Liver (tissue), 9 donors: ENCODE data around the gene RBM47. TPM values are rescaled to one million over a fixed set of nuclear protein-coding genes. Genes with fewer than 3 reads are reported as not detected.

ENCODE experiments used
- DNase-seq: peaks from one replicate; pipeline ENCODE4 v3.0.0-alpha.2; 2017; ENCODE audit warnings: low spot score
- H3K27ac ChIP-seq, 2 donors: one replicate each; pipeline ENCODE4 v1.7.0; 2013; ENCODE audit warnings: inconsistent platforms in 2 of 2, low read length in 2 of 2, control low read depth in 1 of 2, low read depth in 1 of 2, mild to moderate bottlenecking in 1 of 2
- H3K27me3 ChIP-seq, 4 donors: one replicate each; pipeline versions ENCODE4 v1.6.1 to v1.7.0; 2013; ENCODE audit warnings: low read length in 3 of 4, inconsistent platforms in 1 of 4, mild to moderate bottlenecking in 1 of 4, moderate library complexity in 1 of 4; ENCODE audit not compliant: control insufficient read depth in 4 of 4, insufficient read depth in 4 of 4
- H3K36me3 ChIP-seq, 4 donors: one replicate each; pipeline versions ENCODE4 v1.6.1 to v1.7.0; 2013; ENCODE audit warnings: low read length in 3 of 4, mild to moderate bottlenecking in 3 of 4, low read depth in 1 of 4, moderate library complexity in 1 of 4; ENCODE audit not compliant: control insufficient read depth in 4 of 4, insufficient read depth in 3 of 4
- H3K4me1 ChIP-seq, 4 donors: one replicate each; pipeline versions ENCODE4 v1.6.1 to v1.7.0; 2013; ENCODE audit warnings: low read length in 3 of 4, mild to moderate bottlenecking in 3 of 4, moderate library complexity in 1 of 4; ENCODE audit not compliant: control insufficient read depth in 4 of 4, insufficient read depth in 4 of 4
- H3K4me3 ChIP-seq, 3 donors: one replicate each; pipeline versions ENCODE4 v1.6.1 to v1.7.0; 2013; ENCODE audit warnings: low read length in 3 of 3, control low read depth in 1 of 3, low read depth in 1 of 3, mild to moderate bottlenecking in 1 of 3
- H3K9ac ChIP-seq, 2 donors: one replicate each; pipeline ENCODE4 v1.7.0; 2013; ENCODE audit warnings: low read length in 2 of 2, mild to moderate bottlenecking in 2 of 2, moderate library complexity in 2 of 2, control low read depth in 1 of 2, low read depth in 1 of 2
- H3K9me3 ChIP-seq, 4 donors: one replicate each; pipeline versions ENCODE4 v1.6.1 to v1.7.0; 2013; ENCODE audit warnings: low read length in 3 of 4; ENCODE audit not compliant: control insufficient read depth in 4 of 4
- ATF3 ChIP-seq: IDR thresholded peaks from 2 replicates; pipeline ENCODE4 v1.6.1; 2016; ENCODE audit warnings: antibody characterized with exemption
- CTCF ChIP-seq: fragments of 150-350 bp; IDR thresholded peaks from 2 replicates; pipeline ENCODE4 v1.5.1; 2017; ENCODE audit warnings: improper control_type of control experiment, low read depth, low read length; ENCODE audit not compliant: missing input control
- EGR1 ChIP-seq, 2 donors: IDR thresholded peaks; 2 replicates each; pipeline ENCODE4 v1.6.1; 2016 to 2018; ENCODE audit warnings: antibody characterized with exemption in 2 of 2, low read depth in 2 of 2
- FOXA1 ChIP-seq: IDR thresholded peaks from 2 replicates; pipeline ENCODE4 v1.6.1; 2016; ENCODE audit warnings: antibody characterized with exemption
- FOXA2 ChIP-seq: IDR thresholded peaks from 2 replicates; pipeline ENCODE4 v1.6.1; 2016; ENCODE audit warnings: antibody characterized with exemption
- GABPA ChIP-seq, 2 donors: IDR thresholded peaks in 1 of 2; conservative IDR thresholded peaks in 1 of 2; 2 replicates each; pipeline ENCODE4 v1.6.1; 2016; ENCODE audit warnings: antibody characterized with exemption in 2 of 2, mild to moderate bottlenecking in 1 of 2, moderate library complexity in 1 of 2
- HNF4A ChIP-seq, 2 donors: conservative IDR thresholded peaks; 2 replicates each; pipeline ENCODE4 v1.6.1; 2016; ENCODE audit warnings: antibody characterized with exemption in 2 of 2, mild to moderate bottlenecking in 2 of 2
- HNF4G ChIP-seq: IDR thresholded peaks from 2 replicates; pipeline ENCODE4 v1.6.1; 2016; ENCODE audit warnings: antibody characterized with exemption
- JUND ChIP-seq, 2 donors: IDR thresholded peaks; 2 replicates each; pipeline ENCODE4 v1.6.1; 2016; ENCODE audit warnings: antibody characterized with exemption in 2 of 2
- MAX ChIP-seq: IDR thresholded peaks from 2 replicates; pipeline ENCODE4 v1.6.1; 2016; ENCODE audit warnings: antibody characterized with exemption
- NR2F2 ChIP-seq: IDR thresholded peaks from 2 replicates; pipeline ENCODE4 v1.6.1; 2016; ENCODE audit warnings: antibody characterized with exemption
- RAD21 ChIP-seq, 2 donors: IDR thresholded peaks; 2 replicates each; pipeline ENCODE4 v1.6.1; 2016; ENCODE audit warnings: antibody characterized with exemption in 2 of 2, mild to moderate bottlenecking in 2 of 2
- REST ChIP-seq: IDR thresholded peaks from 2 replicates; pipeline ENCODE4 v1.6.1; 2016; ENCODE audit warnings: antibody characterized with exemption, mild to moderate bottlenecking
- RXRA ChIP-seq, 2 donors: IDR thresholded peaks; 2 replicates each; pipeline ENCODE4 v1.6.1; 2017 to 2018; ENCODE audit warnings: antibody characterized with exemption in 2 of 2, mild to moderate bottlenecking in 1 of 2
- SP1 ChIP-seq: IDR thresholded peaks from 2 replicates; pipeline ENCODE4 v1.6.1; 2018; ENCODE audit warnings: antibody characterized with exemption, mild to moderate bottlenecking
- TAF1 ChIP-seq: conservative IDR thresholded peaks from 2 replicates; pipeline ENCODE4 v1.6.1; 2016; ENCODE audit warnings: antibody characterized with exemption, mild to moderate bottlenecking
- YY1 ChIP-seq: IDR thresholded peaks from 2 replicates; pipeline ENCODE4 v1.6.1; 2016; ENCODE audit warnings: antibody characterized with exemption, mild to moderate bottlenecking
- ZBTB33 ChIP-seq: IDR thresholded peaks from 2 replicates; pipeline ENCODE4 v1.6.1; 2016; ENCODE audit warnings: antibody characterized with exemption
- WGBS: extraction: QIAGEN DNeasy Blood & Tissue Kit; methylation state at CpG from one replicate; pipeline ENCODE4 v1.1.7; 2013; 5-methylcytosine and 5-hydroxymethylcytosine counted together
- polyA plus RNA-seq, 2 donors: library from polyadenylated mRNA; stranded (reverse) in 1 of 2; unstranded in 1 of 2; fragments of 200-250 nt in 1 of 2; fragments of >200 nt in 1 of 2; fragmentation: Nextera tagmentation in 1 of 2; extraction: Ambion mirVana in 1 of 2; gene quantifications; one replicate each; pipeline versions ENCODE4 v1.2.1 to v1.2.3, GENCODE V29; 2013 to 2015
- total RNA-seq, 2 donors: library from RNA; depleted of rRNA; stranded (reverse); fragments of >200 nt; gene quantifications; one replicate each; pipeline ENCODE4 v1.2.3, GENCODE V29; 2014
- donor health status: healthy.
- donor health status: healthy.
- donor health status: healthy.
- donor health status: healthy.
- donor health status: healthy.

The RBM47 gene
- total and polyA plus RNA-seq, 4 donors, result 16.5 to 81.2 (median 24.7) TPM

GRCh38 chr4:40548256-40548655, 81.4 kb downstream of the RBM47 start (continued):
- TF ChIP-seq JUND (IDR thresholded peaks at IDR 0.05) (no peak), EGR1 (IDR thresholded peaks at IDR 0.05; ENCODE audit: low read depth in 2 of 2) (no peak), YY1 (no peak), ATF3 (no peak), RAD21 (IDR thresholded peaks at IDR 0.05) (no peak), HNF4A (conservative IDR thresholded peaks at IDR 0.05) (no peak)

GRCh38 chr4:40547789-40548132, 81.9 kb downstream of the RBM47 start:
- no peak for TF ChIP-seq FOXA1
- TF ChIP-seq HNF4G, result no peak
- no peak for TF ChIP-seq ZBTB33
- TF ChIP-seq REST, result no peak
- TF ChIP-seq MAX, result no peak
- TF ChIP-seq TAF1, result no peak
- no peak for TF ChIP-seq GABPA (IDR thresholded peaks at IDR 0.05 in 1 of 2, conservative IDR thresholded peaks at IDR 0.05 in 1 of 2)
- TF ChIP-seq HNF4A (conservative IDR thresholded peaks at IDR 0.05), result no peak
- no peak for TF ChIP-seq FOXA2
- no peak for TF ChIP-seq YY1
- TF ChIP-seq NR2F2, result no peak
- TF ChIP-seq EGR1 (IDR thresholded peaks at IDR 0.05; ENCODE audit: low read depth in 2 of 2), result no peak
- WGBS, result 87% methylated on average over 2 of the region's 2 CpGs
- H3K27ac ChIP-seq, result peak overlapping the region; percentile 79 to 86
- no peak for DNase-seq
- peaks cover 0 to 3% (median 2%) of the 10 kb centered on the region in 4 donors for H3K36me3 ChIP-seq
- H3K4me3 ChIP-seq, result no peak overlapping the region
- peaks cover 6 to 48% (median 27%) of the 10 kb centered on the region in 4 donors for H3K4me1 ChIP-seq
- H3K9ac ChIP-seq, result no peak overlapping the region
- H3K9me3 ChIP-seq, result no peaks in the 10 kb centered on the region
- no peaks in the 10 kb centered on the region for H3K27me3 ChIP-seq

GRCh38 chr4:40546969-40547788, 82.5 kb downstream of the RBM47 start:
- H3K4me3 ChIP-seq, result no peak overlapping the region
- H3K27me3 ChIP-seq, result no peaks in the 10 kb centered on the region
- DNase-seq, result no peak
- H3K27ac ChIP-seq, result peak overlapping the region; percentile 79 to 86
- 69% methylated on average over 4 of the region's 4 CpGs for WGBS
- peaks cover 6 to 48% (median 27%) of the 10 kb centered on the region in 4 donors for H3K4me1 ChIP-seq
- no peak overlapping the region for H3K9ac ChIP-seq
- H3K36me3 ChIP-seq, result peaks cover 0 to 4% (median 3%) of the 10 kb centered on the region in 4 donors
- H3K9me3 ChIP-seq, result no peaks in the 10 kb centered on the region
- TF ChIP-seq FOXA1 (no peak), HNF4A (conservative IDR thresholded peaks at IDR 0.05) (no peak), ATF3 (no peak), RXRA (IDR thresholded peaks at IDR 0.05) (no peak), ZBTB33 (no peak), GABPA (IDR thresholded peaks at IDR 0.05 in 1 of 2, conservative IDR thresholded peaks at IDR 0.05 in 1 of 2) (no peak), SP1 (no peak), JUND (IDR thresholded peaks at IDR 0.05) (no peak), NR2F2 (no peak), YY1 (no peak), RAD21 (IDR thresholded peaks at IDR 0.05) (no peak), EGR1 (IDR thresholded peaks at IDR 0.05; ENCODE audit: low read depth in 2 of 2) (no peak), CTCF (no peak), FOXA2 (no peak)
